Osteoblast (primary cell): Measurements from ENCODE around the gene POLR2H. TPM values are rescaled to one million over a fixed set of nuclear protein-coding genes. Genes with fewer than 3 reads are reported as not detected.

Experiments used
- DNase-seq: peaks from one replicate; pipeline ENCODE4 v3.0.0; 2011; ENCODE audit warnings: low spot score, mixed read lengths; ENCODE audit not compliant: insufficient read length; ENCODE audit errors: missing footprints
- H2AFZ ChIP-seq: 2 replicates; pipeline ENCODE4 v1.6.0; 2011; ENCODE audit warnings: mild to moderate bottlenecking, low read length
- H3K27ac ChIP-seq: 2 replicates; pipeline ENCODE4 v1.5.1; 2011; ENCODE audit warnings: mild to moderate bottlenecking, low read depth, low read length, moderate library complexity
- H3K27me3 ChIP-seq: 2 replicates; pipeline ENCODE4 v1.6.0; 2012; ENCODE audit warnings: mild to moderate bottlenecking, control low read depth, inconsistent platforms, low read length, moderate library complexity; ENCODE audit not compliant: insufficient read depth
- H3K36me3 ChIP-seq: 2 replicates; pipeline ENCODE4 v1.5.1; 2011; ENCODE audit warnings: mild to moderate bottlenecking, low read length, control low read depth, moderate library complexity; ENCODE audit not compliant: insufficient read depth
- H3K4me1 ChIP-seq: 2 replicates; pipeline ENCODE4 v1.5.1; 2011; ENCODE audit warnings: mild to moderate bottlenecking, low read length, control low read depth, moderate library complexity; ENCODE audit not compliant: insufficient read depth
- H3K4me2 ChIP-seq: 2 replicates; pipeline ENCODE4 v1.6.0; 2011; ENCODE audit warnings: mild to moderate bottlenecking, low read length; ENCODE audit not compliant: insufficient read depth
- H3K4me3 ChIP-seq: fragments of 200-600 bp; sonication (generic); 3 replicates; pipeline ENCODE4 v1.5.1; 2012; ENCODE audit warnings: mild to moderate bottlenecking, low read length, inconsistent platforms; ENCODE audit not compliant: insufficient read depth
- H3K79me2 ChIP-seq: 2 replicates; pipeline ENCODE4 v1.6.0; 2012; ENCODE audit warnings: mild to moderate bottlenecking, low read length, control low read depth, inconsistent platforms; ENCODE audit not compliant: insufficient read depth
- H3K9me3 ChIP-seq: 2 replicates; pipeline ENCODE4 v1.5.1; 2011; ENCODE audit warnings: low read depth, low read length, control low read depth
- H4K20me1 ChIP-seq: 2 replicates; pipeline ENCODE4 v1.6.0; 2012; ENCODE audit warnings: mild to moderate bottlenecking, low read length, control low read depth; ENCODE audit not compliant: insufficient read depth
- total RNA-seq: library from RNA; depleted of rRNA; stranded (reverse); fragments of >200 nt; gene quantifications from 2 replicates; pipeline ENCODE4 v1.2.3, GENCODE V29; 2012
- TF ChIP-seq, protein P1 (sequence below): IDR thresholded peaks from 2 replicates; pipeline ENCODE4 v1.5.1; 2011; ENCODE audit warnings: mild to moderate bottlenecking, low read depth, low read length, moderate library complexity; ENCODE audit errors: extremely low read depth

POLR2H gene
- total RNA-seq, 1 donor, result 61.2 TPM

DNA sequence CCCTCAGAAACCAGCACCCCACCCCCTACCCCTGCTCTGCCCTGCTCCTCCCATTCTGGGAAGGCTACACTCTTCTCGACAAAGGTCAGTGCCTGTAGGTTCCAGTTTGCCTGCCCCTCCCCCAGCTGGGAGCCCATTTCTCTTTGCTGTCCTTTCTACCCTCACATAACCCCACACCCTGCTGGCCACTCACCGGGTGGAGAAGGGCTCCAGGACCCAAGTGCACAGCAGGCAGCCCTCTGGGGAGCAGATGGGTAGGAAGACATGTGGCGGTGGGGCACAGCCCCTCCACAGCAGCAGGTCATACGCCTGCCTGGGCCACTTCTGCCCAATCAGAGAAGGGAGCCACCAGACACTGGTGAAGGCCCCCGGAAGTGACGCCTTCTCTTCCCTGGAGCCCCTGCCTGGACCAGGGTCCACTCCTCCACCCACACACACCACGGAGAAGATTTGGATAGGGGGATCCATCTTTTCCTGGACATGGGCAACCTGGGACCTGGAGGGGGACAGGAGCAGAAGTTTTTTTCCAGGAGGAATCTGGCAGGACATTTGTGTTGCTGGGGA is 16.5 kb downstream of the POLR2H start, which contains the start of gene THPO:
Gene THPO, minus strand, starts transcription at position 326 of the 564 bp plus-strand sequence. CDS start 1,948 bp downstream, outside the sequence.
- no peak within 1 kb of the TSS for H3K4me3 ChIP-seq
- no peak within 1 kb of the TSS for H3K27ac ChIP-seq
- TF ChIP-seq, protein P1, sequence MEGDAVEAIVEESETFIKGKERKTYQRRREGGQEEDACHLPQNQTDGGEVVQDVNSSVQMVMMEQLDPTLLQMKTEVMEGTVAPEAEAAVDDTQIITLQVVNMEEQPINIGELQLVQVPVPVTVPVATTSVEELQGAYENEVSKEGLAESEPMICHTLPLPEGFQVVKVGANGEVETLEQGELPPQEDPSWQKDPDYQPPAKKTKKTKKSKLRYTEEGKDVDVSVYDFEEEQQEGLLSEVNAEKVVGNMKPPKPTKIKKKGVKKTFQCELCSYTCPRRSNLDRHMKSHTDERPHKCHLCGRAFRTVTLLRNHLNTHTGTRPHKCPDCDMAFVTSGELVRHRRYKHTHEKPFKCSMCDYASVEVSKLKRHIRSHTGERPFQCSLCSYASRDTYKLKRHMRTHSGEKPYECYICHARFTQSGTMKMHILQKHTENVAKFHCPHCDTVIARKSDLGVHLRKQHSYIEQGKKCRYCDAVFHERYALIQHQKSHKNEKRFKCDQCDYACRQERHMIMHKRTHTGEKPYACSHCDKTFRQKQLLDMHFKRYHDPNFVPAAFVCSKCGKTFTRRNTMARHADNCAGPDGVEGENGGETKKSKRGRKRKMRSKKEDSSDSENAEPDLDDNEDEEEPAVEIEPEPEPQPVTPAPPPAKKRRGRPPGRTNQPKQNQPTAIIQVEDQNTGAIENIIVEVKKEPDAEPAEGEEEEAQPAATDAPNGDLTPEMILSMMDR, result no peak
- H3K79me2 ChIP-seq, result no peaks in the 10 kb centered on the region
- H3K27me3 ChIP-seq, result peaks cover 72% of the 10 kb centered on the region
- H3K4me1 ChIP-seq, result no peaks in the 10 kb centered on the region
- H4K20me1 ChIP-seq, result no peaks in the 10 kb centered on the region
- H3K36me3 ChIP-seq, result no peaks in the 10 kb centered on the region
- DNase-seq, result peak; percentile 83
- H3K9me3 ChIP-seq, result no peaks in the 10 kb centered on the region
- no peak within 1 kb of the TSS for H3K4me2 ChIP-seq
- H2AFZ ChIP-seq, result no peak within 1 kb of the TSS

DNA sequence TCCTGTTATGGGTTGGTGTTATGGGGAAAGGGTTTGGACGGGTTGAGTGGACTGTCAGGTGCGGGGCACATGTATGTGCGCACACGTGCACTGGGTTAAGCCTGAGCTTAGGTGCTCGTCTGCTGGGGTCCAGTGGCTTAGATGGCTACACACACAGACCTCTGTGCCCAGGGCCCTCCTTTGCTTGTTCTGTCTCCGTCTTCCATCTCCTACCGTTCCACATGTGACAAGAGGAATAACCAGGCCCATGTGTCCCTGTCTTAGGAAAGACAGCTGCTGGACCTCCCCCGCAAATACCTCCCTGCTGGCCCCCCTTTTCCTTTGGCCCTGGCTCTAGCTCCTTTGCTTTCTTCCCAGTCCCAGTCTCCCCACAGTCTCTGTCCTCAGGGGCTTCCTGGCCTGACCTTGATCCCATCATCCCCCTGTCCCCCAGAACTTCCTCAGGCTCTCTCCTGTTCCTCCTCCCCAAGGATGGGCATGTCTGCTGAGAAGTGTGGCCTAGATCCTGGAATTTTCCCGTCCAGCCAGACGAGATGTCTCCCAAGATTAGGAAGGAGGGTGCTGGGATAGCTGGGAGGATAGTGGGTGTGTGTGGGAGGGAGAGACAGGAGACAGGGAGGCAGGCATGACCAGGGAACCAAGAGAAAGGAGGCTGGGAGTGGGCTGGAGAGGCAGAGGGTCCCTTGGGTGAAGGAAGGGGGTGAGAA is 17.3 kb downstream of the POLR2H start:
- Histone ChIP-seq H3K4me3 (no peak overlapping the region), H3K4me1 (no peaks in the 10 kb centered on the region), H3K27ac (no peak overlapping the region), H3K4me2 (no peak overlapping the region), H3K27me3 (peaks cover 70% of the 10 kb centered on the region), H3K9me3 (no peaks in the 10 kb centered on the region), H3K79me2 (no peaks in the 10 kb centered on the region), H2AFZ (no peak overlapping the region), H3K36me3 (no peaks in the 10 kb centered on the region), H4K20me1 (no peaks in the 10 kb centered on the region)
- peak; percentile 88 for DNase-seq
- TF ChIP-seq, protein P1, result no peak

DNA sequence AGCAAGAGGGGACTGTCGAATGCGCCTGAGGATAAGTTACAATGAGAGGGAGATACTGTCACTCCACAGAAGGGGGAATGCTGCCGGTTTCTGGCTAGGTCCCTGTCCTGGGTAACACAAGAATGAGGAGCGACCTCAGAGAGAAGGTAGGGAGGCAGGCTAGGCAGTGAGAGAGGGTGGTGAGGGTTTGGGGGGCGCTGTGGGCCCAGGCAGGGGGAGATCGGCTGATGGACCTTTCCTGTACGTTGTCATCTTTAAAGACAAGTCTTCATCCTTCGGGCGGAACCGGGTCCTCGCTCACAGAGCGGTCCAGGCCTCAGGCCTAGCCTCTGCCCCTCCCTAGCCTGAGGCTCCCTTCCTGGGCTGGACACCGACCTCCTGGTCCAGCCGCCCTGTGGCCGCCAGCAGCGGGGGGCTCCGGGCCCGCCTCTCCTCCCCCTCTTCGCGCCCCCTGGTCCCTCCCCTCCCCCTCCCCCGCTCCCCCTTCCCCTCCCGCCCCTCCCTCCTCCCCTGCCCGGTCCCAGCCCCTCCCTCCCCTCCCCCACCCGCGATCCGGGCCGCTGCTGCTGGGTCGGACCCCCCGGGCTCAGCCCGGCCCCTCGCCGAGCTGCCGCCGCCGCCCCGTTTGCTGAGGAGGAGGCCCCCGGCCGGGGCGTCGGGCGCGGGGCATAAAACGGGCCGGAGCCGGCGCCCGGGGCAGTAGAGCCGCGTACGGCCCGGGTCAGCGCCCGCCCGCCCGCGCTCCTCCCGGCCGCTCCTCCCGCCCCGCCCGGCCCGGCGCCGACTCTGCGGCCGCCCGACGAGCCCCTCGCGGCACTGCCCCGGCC is 18.1 kb downstream of the POLR2H start, which contains the start of gene CHRD:
Gene CHRD, plus strand, starts transcription at position 697 of the 827 bp plus-strand sequence. CDS start 265 bp downstream, outside the sequence.
- no peaks in the 10 kb centered on the region for H3K9me3 ChIP-seq
- no peak within 1 kb of the TSS for H3K27ac ChIP-seq
- TF ChIP-seq, protein P1, result no peak
- H3K36me3 ChIP-seq, result no peaks in the 10 kb centered on the region
- H3K79me2 ChIP-seq, result no peaks in the 10 kb centered on the region
- peak within 1 kb of the TSS; percentile 60 for H3K4me2 ChIP-seq
- H3K4me3 ChIP-seq, result peak within 1 kb of the TSS; percentile 19
- peaks cover 67% of the 10 kb centered on the region for H3K27me3 ChIP-seq
- DNase-seq, result peak; percentile 83
- H4K20me1 ChIP-seq, result no peaks in the 10 kb centered on the region
- no peaks in the 10 kb centered on the region for H3K4me1 ChIP-seq
- H2AFZ ChIP-seq, result no peak within 1 kb of the TSS
